Spleen (tissue), 11 donors: ENCODE measurements around the gene PKD2L2. TPM values are rescaled to one million over a fixed set of nuclear protein-coding genes. Genes with fewer than 3 reads are reported as not detected.
"Not testable (repeated sequence)": the region's sequence is repeated elsewhere in the genome, so short reads cannot be mapped to it uniquely, and the experiment has no call there.

Source experiments
- DNase-seq: peaks from one replicate; pipeline ENCODE4 v3.0.0-alpha.2; 2020
- H3K27ac ChIP-seq, 8 donors: fragments of 200-600 bp; sonication (generic) in 7 of 8; 1 replicate in 4 of 8; 2 replicates in 4 of 8; pipeline versions ENCODE4 v1.5.0 to v1.8.0; 2016 to 2021; ENCODE audit warnings: inconsistent platforms in 4 of 8, mild to moderate bottlenecking in 4 of 8, moderate library complexity in 1 of 8
- H3K27me3 ChIP-seq, 7 donors: fragments of 200-600 bp; sonication (generic) in 6 of 7; replicated peaks in 1 of 7; 1 replicate in 4 of 7; 2 replicates in 3 of 7; pipeline versions ENCODE4 v1.5.0 to v1.8.0; 2016 to 2021; ENCODE audit warnings: inconsistent platforms in 3 of 7, mild to moderate bottlenecking in 1 of 7
- H3K36me3 ChIP-seq, 6 donors: fragments of 200-600 bp; sonication (generic) in 5 of 6; 1 replicate in 4 of 6; 2 replicates in 2 of 6; pipeline versions ENCODE4 v1.5.0 to v1.8.0; 2016 to 2021; ENCODE audit warnings: inconsistent platforms in 2 of 6
- H3K4me1 ChIP-seq, 6 donors: fragments of 200-600 bp; sonication (generic) in 5 of 6; 1 replicate in 3 of 6; 2 replicates in 3 of 6; pipeline versions ENCODE4 v1.5.0 to v1.8.0; 2016 to 2021; ENCODE audit warnings: inconsistent platforms in 3 of 6
- H3K4me3 ChIP-seq, 8 donors: fragments of 200-600 bp; sonication (generic) in 7 of 8; 1 replicate in 4 of 8; 2 replicates in 4 of 8; pipeline versions ENCODE4 v1.5.0 to v1.8.0; 2016 to 2021; ENCODE audit warnings: inconsistent platforms in 4 of 8, mild to moderate bottlenecking in 4 of 8, moderate library complexity in 2 of 8
- H3K9me3 ChIP-seq, 8 donors: fragments of 200-600 bp; sonication (generic) in 7 of 8; 1 replicate in 4 of 8; 2 replicates in 4 of 8; pipeline versions ENCODE4 v1.5.0 to v1.8.0; 2016 to 2021; ENCODE audit warnings: inconsistent platforms in 4 of 8
- POLR2A ChIP-seq, 3 donors: fragments of 450-650 bp; IDR thresholded peaks; one replicate each; pipeline ENCODE4 v1.5.1; 2017; ENCODE audit warnings: antibody characterized with exemption in 3 of 3, mild to moderate bottlenecking in 1 of 3
- POLR2AphosphoS5 ChIP-seq, 3 donors: sonication (generic); formaldehyde crosslinking; IDR thresholded peaks; one replicate each; pipeline ENCODE4 v1.5.1; 2017; ENCODE audit warnings: antibody characterized with exemption in 3 of 3
- WGBS, 5 donors: extraction: QIAGEN DNeasy Blood & Tissue Kit in 3 of 5; methylation state at CpG; one replicate each; pipeline versions ENCODE4 v1.1.5 to v1.1.7; 2013 to 2018; 5-methylcytosine and 5-hydroxymethylcytosine counted together
- intact Hi-C: fragments of 100-400 bp; cut with DNase I; formaldehyde crosslinking; loops from one replicate; pipeline ENCODE4 v1.15.0; 2023; ENCODE audit warnings: low total_unique reads
- polyA plus RNA-seq, 3 donors: library from polyadenylated mRNA; stranded (reverse); fragments of 200-250 nt; gene quantifications; one replicate each; pipeline ENCODE4 v1.2.1, GENCODE V29; 2013
- total RNA-seq, 7 donors: library from RNA; depleted of rRNA in 3 of 7; stranded (reverse); fragments of >200 nt in 3 of 7; fragmentation: NEBNext Ultra II Directional in 4 of 7; extraction: Animal tissue kit (Norgen Biotek cat#: 25700) in 4 of 7; gene quantifications; one replicate each; pipeline versions ENCODE4 v1.1.0 to v1.2.1, GENCODE V29; 2016 to 2021
- TF ChIP-seq, protein P1 (sequence below), 11 experiments: fragments of 200-600 bp in 7 of 11; fragments of 450-650 bp in 4 of 11; sonication (generic) in 4 of 11; IDR thresholded peaks in 8 of 11; conservative IDR thresholded peaks in 3 of 11; 1 replicate in 7 of 11; 2 replicates in 4 of 11; pipeline versions ENCODE4 v1.4.0 to v1.8.0; 2016 to 2021; ENCODE audit warnings: antibody characterized with exemption in 11 of 11, inconsistent platforms in 4 of 11, mild to moderate bottlenecking in 1 of 11
- donor health status: healthy with polysubstance abuse.
- donor health status: DM: no; HTN: no; CAD: no; lungs with moderate emphysema.
- donor health status: DM: no; HTN: no; CAD: no.
- donor health status: Bipolar disorder and iron deficiency.
- donor health status: healthy.
- donor health status: DM: no; HTN: no; CAD: no.
- donor health status: DM: yes; HTN: yes; CAD: no.

Gene PKD2L2
- total and polyA plus RNA-seq, 10 donors, result 0.09 to 1.8 (median 1.1) TPM; not detected in 7

DNA sequence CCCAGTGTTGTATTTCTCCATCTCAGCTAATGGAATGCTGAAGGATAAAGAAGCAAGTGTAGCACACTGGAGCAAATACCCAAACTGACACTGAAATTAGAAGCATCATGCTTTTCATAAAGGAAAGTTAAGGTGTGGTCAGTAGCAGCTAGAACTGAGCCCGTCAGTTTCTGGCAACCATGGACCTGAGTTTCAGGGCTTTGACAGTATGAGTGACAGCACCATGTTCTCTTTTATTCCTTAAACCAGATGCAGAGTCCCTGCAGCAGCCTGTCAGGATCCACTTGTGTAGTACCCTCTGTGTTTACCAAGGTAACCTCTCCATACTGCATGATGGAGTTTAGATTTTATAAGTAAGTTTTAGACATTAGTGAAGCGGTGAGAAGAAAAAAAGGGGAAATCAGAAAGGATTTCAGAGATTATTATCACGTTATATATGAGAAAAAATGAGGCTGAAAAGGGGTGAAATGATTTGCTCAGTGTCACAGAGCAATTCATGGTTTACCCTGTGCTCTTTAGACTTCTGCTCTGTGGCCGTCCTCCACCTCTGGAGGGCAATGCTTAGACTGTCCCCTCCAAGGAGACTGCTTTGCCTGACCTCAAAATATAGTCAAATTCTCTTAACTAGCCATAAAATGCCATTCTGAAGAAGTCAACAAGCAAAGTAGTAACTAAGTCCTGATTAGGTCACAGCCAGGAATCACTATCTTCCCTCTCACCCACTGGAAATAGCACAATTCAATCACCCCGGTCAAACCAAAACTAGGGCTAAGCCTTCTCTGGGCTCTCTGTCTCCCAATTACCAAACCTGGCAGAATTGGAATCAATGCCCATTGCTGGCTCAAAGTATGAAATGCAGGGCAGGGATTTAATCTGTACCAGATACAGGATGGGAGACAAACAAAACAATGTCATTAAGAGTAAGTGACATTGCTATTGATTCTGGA is 32.1 kb upstream of the PKD2L2 start:
- Histone ChIP-seq H3K4me3 (peak overlapping the region in 2 of 8 donors; percentile 29 to 49), H3K9me3 (peaks cover 0 to 6% (median 0%) of the 10 kb centered on the region in 8 donors), H3K36me3 (no peaks in the 10 kb centered on the region), H3K4me1 (peaks cover 8 to 46% (median 31%) of the 10 kb centered on the region in 6 donors), H3K27me3 (no peaks in the 10 kb centered on the region), H3K27ac (peak overlapping the region in 7 of 8 donors; percentile 56 to 78 (median 66))
- WGBS, 5 donors, result 62 to 81% (median 76%) methylated on average over 5 of the region's 5 CpGs
- intact Hi-C loops, result no loop called here
- TF ChIP-seq, protein P1, sequence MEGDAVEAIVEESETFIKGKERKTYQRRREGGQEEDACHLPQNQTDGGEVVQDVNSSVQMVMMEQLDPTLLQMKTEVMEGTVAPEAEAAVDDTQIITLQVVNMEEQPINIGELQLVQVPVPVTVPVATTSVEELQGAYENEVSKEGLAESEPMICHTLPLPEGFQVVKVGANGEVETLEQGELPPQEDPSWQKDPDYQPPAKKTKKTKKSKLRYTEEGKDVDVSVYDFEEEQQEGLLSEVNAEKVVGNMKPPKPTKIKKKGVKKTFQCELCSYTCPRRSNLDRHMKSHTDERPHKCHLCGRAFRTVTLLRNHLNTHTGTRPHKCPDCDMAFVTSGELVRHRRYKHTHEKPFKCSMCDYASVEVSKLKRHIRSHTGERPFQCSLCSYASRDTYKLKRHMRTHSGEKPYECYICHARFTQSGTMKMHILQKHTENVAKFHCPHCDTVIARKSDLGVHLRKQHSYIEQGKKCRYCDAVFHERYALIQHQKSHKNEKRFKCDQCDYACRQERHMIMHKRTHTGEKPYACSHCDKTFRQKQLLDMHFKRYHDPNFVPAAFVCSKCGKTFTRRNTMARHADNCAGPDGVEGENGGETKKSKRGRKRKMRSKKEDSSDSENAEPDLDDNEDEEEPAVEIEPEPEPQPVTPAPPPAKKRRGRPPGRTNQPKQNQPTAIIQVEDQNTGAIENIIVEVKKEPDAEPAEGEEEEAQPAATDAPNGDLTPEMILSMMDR (IDR thresholded peaks at IDR 0.05 in 8 of 11, conservative IDR thresholded peaks at IDR 0.05 in 3 of 11), result no peak
- TF ChIP-seq POLR2AphosphoS5 (IDR thresholded peaks at IDR 0.05) (no peak), POLR2A (IDR thresholded peaks at IDR 0.05) (no peak)
- no peak for DNase-seq

DNA sequence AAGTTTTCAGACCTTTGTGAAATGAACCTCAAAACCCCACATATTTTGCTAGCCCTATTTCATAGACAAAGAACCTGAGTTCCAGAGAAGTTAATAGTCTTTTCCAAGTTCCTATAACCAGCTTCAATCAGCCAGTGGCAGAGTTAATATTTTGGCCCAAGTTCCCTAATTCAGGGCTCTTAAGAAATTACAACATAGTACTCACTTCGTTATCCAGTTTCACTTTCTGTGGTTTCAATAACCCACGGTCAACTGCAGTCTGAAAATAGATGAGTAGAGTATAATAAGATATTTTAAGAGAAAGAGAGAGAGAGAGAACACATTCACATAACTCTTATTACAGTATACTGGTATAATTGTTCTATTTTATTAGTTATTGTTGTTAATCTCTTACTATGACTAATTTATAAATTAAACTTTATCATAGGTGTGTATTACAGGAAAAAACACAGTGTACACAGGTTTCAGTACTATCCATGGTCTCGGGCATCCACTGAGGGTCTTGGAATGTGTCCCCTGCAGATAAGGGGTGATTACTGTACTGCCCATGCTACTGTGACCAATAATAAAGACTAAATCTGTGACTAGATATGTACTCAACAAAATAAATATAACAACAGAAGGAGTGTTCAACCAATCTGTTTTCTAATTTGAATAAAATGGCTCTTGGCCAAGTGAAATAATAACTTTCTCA is 30.9 kb upstream of the PKD2L2 start:
- H3K36me3 ChIP-seq, result no peaks in the 10 kb centered on the region
- peak overlapping the region in 4 of 8 donors; percentile 3 to 49 (median 20) for H3K4me3 ChIP-seq
- H3K27ac ChIP-seq, result peak overlapping the region in 7 of 8 donors; percentile 56 to 78 (median 66)
- no peak for DNase-seq
- H3K4me1 ChIP-seq, result peaks cover 8 to 46% (median 31%) of the 10 kb centered on the region in 6 donors
- intact Hi-C loops, result no loop called here
- TF ChIP-seq, protein P1 (IDR thresholded peaks at IDR 0.05 in 8 of 11, conservative IDR thresholded peaks at IDR 0.05 in 3 of 11), result no peak
- TF ChIP-seq POLR2A (IDR thresholded peaks at IDR 0.05) (no peak), POLR2AphosphoS5 (IDR thresholded peaks at IDR 0.05) (no peak)
- H3K27me3 ChIP-seq, result no peaks in the 10 kb centered on the region
- peaks cover 0 to under 1% (median 0%) of the 10 kb centered on the region in 8 donors for H3K9me3 ChIP-seq
- 10 to 23% (median 16%) methylated on average over 3 of the region's 3 CpGs for WGBS, 5 donors

DNA sequence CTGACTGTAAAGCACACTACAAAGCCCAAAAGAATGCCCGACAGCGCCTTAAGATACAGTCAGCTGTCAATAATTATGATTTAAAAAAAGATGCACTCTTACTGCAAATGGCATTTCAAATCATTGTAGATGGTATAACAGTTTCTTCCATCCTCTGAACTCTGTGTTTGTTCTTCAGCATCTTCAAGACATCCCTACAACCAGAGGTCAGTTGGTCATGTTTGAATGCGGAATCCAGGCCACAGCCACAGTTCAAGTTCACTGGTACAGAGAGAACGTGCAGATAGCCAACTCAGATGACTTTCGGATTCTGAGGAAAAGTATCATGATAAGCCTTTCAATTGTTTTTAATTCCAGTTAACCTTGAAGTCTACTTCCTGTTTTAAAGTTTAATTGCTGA is 30.3 kb upstream of the PKD2L2 start:
- WGBS, 5 donors, result 62 to 73% (median 71%) methylated on average over 5 of the region's 5 CpGs
- Histone ChIP-seq H3K4me3 (peak overlapping the region in 2 of 8 donors; percentile 29 to 49), H3K4me1 (peaks cover 8 to 46% (median 31%) of the 10 kb centered on the region in 6 donors), H3K9me3 (no peaks in the 10 kb centered on the region), H3K36me3 (no peaks in the 10 kb centered on the region), H3K27ac (peak overlapping the region in 7 of 8 donors; percentile 56 to 78 (median 66)), H3K27me3 (no peaks in the 10 kb centered on the region)
- DNase-seq, result no peak
- intact Hi-C loops, result no loop called here
- TF ChIP-seq POLR2AphosphoS5 (IDR thresholded peaks at IDR 0.05) (peak in 1 of 3 donors; percentile 18), POLR2A (IDR thresholded peaks at IDR 0.05) (no peak)

DNA sequence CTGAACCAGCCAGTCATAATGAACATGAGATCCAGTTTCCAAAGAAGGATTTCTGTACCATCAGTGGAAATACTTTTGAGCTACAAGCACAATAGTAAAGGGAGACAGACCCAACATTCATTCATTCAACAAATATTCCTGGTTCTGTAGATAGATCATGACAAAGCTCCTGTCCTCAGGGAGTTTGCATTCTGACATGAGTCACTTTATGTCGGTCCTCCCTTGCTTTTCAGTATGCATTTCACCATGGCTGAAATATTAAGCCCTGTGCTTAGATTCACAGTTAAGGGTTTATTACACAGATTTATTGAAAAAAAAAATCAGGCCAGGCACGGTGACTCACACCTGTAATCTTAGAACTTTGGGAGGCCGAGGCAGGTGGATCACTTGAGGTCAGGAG is 27.0 kb upstream of the PKD2L2 start:
- no peaks in the 10 kb centered on the region for H3K9me3 ChIP-seq
- intact Hi-C loops, result no loop called here
- peaks cover 8 to 33% (median 24%) of the 10 kb centered on the region in 6 donors for H3K4me1 ChIP-seq
- TF ChIP-seq, protein P1 (IDR thresholded peaks at IDR 0.05 in 8 of 11, conservative IDR thresholded peaks at IDR 0.05 in 3 of 11), result no peak
- TF ChIP-seq POLR2A (IDR thresholded peaks at IDR 0.05) (no peak), POLR2AphosphoS5 (IDR thresholded peaks at IDR 0.05) (no peak)
- no peak overlapping the region for H3K27ac ChIP-seq
- H3K36me3 ChIP-seq, result no peaks in the 10 kb centered on the region
- H3K4me3 ChIP-seq, result no peak overlapping the region
- no peaks in the 10 kb centered on the region for H3K27me3 ChIP-seq
- WGBS, 5 donors, result 90 to 99% (median 95%) methylated on average over 3 of the region's 3 CpGs
- DNase-seq, result no peak

DNA sequence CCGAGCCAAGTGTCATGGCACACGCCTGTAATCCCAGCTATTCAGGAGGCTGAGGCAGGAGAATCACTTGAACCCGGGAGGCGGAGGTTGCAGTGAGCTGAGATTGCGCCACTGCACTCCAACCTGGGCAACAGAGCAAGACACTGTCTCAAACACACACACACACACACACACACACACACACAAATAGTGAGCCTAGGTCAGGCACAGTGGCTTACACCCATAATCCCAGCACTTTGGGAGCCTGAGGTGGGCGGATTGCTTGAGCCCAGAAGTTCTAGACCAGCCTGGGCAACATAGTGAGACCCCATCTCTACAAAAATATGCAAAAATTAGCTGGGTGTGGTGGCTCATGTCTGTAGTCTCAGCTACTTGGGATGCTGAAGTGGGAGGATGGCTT is 25.6 kb upstream of the PKD2L2 start:
- DNase-seq, intact Hi-C loops, H3K27ac ChIP-seq, H3K36me3 ChIP-seq, H3K9me3 ChIP-seq, H3K4me3 ChIP-seq, H3K27me3 ChIP-seq: not testable (repeated sequence)
- WGBS, 5 donors, result 93 to 100% (median 95%) methylated on average over 6 of the region's 6 CpGs
- H3K4me1 ChIP-seq, result peaks cover 5 to 19% (median 10%) of the 10 kb centered on the region in 6 donors
